GM12874 (cell line): ENCODE results near the gene PTPRJ.

ENCODE experiments used
- CTCF ChIP-seq: IDR thresholded peaks from 2 replicates; pipeline ENCODE4 v1.5.1; 2011; ENCODE audit warnings: low read depth, mild to moderate bottlenecking, control low read depth, low read length, moderate library complexity; ENCODE audit not compliant: insufficient read depth

The PTPRJ gene

GRCh38 chr11:48008951-48009270 is 28.6 kb downstream of the PTPRJ start:
- no peak for TF ChIP-seq CTCF

GRCh38 chr11:48011102-48011797 is 30.9 kb downstream of the PTPRJ start:
- no peak for TF ChIP-seq CTCF

GRCh38 chr11:48011798-48012391 is 31.5 kb downstream of the PTPRJ start:
- no peak for TF ChIP-seq CTCF

- TF ChIP-seq CTCF = 0 out of 2 replicates have a peak, but pooled peaks have one; percentile 1
Measured at GRCh38 chr11:48013269-48013901, 33.0 kb downstream of the PTPRJ start.

- TF ChIP-seq CTCF = no peak
Measured at GRCh38 chr11:48014917-48015316, 34.6 kb downstream of the PTPRJ start.

GRCh38 chr11:48017105-48017830 is 36.9 kb downstream of the PTPRJ start:
- TF ChIP-seq CTCF = no peak

GRCh38 chr11:48017831-48018527 is 37.6 kb downstream of the PTPRJ start:
- TF ChIP-seq CTCF = no peak
